Measurements from ENCODE around the gene TMEM45A.

DNA sequence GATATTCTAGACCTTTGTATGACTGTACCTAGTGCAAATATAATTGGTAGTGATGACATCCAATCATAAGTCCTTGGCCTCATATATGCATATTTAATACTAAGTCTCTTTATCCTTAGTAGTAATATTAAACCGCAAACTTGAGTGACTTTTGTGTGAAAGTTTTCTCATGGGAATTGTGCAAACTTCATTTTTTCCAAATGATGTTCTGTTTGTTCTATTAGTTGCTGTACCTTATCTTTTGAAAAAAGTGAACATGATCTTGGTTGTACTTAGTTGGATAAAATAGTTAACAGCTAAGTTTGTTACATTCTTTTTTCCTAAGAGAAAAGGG, 43.2 kb downstream of the TMEM45A start:
- TF ChIP-seq EZH2 (IDR thresholded peaks at IDR 0.05; ENCODE audit: low read length, missing control alignments), result no peak
- TF ChIP-seq, protein P1, sequence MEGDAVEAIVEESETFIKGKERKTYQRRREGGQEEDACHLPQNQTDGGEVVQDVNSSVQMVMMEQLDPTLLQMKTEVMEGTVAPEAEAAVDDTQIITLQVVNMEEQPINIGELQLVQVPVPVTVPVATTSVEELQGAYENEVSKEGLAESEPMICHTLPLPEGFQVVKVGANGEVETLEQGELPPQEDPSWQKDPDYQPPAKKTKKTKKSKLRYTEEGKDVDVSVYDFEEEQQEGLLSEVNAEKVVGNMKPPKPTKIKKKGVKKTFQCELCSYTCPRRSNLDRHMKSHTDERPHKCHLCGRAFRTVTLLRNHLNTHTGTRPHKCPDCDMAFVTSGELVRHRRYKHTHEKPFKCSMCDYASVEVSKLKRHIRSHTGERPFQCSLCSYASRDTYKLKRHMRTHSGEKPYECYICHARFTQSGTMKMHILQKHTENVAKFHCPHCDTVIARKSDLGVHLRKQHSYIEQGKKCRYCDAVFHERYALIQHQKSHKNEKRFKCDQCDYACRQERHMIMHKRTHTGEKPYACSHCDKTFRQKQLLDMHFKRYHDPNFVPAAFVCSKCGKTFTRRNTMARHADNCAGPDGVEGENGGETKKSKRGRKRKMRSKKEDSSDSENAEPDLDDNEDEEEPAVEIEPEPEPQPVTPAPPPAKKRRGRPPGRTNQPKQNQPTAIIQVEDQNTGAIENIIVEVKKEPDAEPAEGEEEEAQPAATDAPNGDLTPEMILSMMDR (conservative IDR thresholded peaks at IDR 0.05 in 1 of 2, IDR thresholded peaks at IDR 0.05 in 1 of 2; ENCODE audit: low read depth in 1 of 2, low read length in 2 of 2), result no peak

All from fibroblast of lung (primary cell).